K562 (cell line): ENCODE measurements around the gene CNNM4. TPM values are rescaled to one million over a fixed set of nuclear protein-coding genes. Genes with fewer than 3 reads are reported as not detected.

Source experiments
- BRCA1 ChIP-seq, 2 experiments: fragments of 450-650 bp in 1 of 2; sonication (generic) in 1 of 2; formaldehyde crosslinking in 1 of 2; IDR thresholded peaks; 2 replicates each; pipeline versions ENCODE4 v1.5.0 to v1.6.1; 2017 to 2020; ENCODE audit warnings: mild to moderate bottlenecking in 1 of 2, missing genetic modification reagents in 1 of 2
- DIDO1 ChIP-seq: fragments of 450-650 bp; IDR thresholded peaks from 2 replicates; pipeline ENCODE4 v1.6.1; 2016; ENCODE audit warnings: low read depth, missing biosample characterization, missing genetic modification characterization
- ETV1 ChIP-seq: fragments of 450-650 bp; conservative IDR thresholded peaks from 2 replicates; pipeline ENCODE4 v1.6.1; 2016; ENCODE audit warnings: missing genetic modification characterization, control low read depth, low read depth, missing compliant biosample characterization
- HIVEP1 ChIP-seq: fragments of 250-450 bp; sonication (Bioruptor Pico); IDR thresholded peaks from 2 replicates; pipeline ENCODE4 v1.4.0; 2020; ENCODE audit warnings: mild to moderate bottlenecking
- HNRNPL ChIP-seq: fragments of 200-400 bp; formaldehyde crosslinking; IDR thresholded peaks from 2 replicates; pipeline ENCODE4 v1.6.1; 2017; ENCODE audit warnings: low read depth, mild to moderate bottlenecking, low read length
- KAT7 ChIP-seq: sonication (generic); formaldehyde crosslinking; IDR thresholded peaks from 2 replicates; pipeline ENCODE4 v1.8.0; 2022; ENCODE audit warnings: missing genetic modification reagents, mild to moderate bottlenecking, borderline replicate concordance
- RBM15 ChIP-seq: fragments of 200-400 bp; formaldehyde crosslinking; IDR thresholded peaks from 2 replicates; pipeline ENCODE4 v1.6.1; 2018; ENCODE audit warnings: mild to moderate bottlenecking, low read length, moderate library complexity; ENCODE audit not compliant: insufficient read depth
- SLC30A9 ChIP-seq: fragments of 250-450 bp; sonication (Bioruptor Pico); IDR thresholded peaks from 2 replicates; pipeline ENCODE4 v1.8.0; 2022; ENCODE audit warnings: mild to moderate bottlenecking, moderate library complexity
- SRF ChIP-seq, 2 experiments: fragments of 250-450, 450-650 bp in 1 of 2; sonication (Bioruptor Pico) in 1 of 2; sonication (generic) in 1 of 2; formaldehyde crosslinking; IDR thresholded peaks; 2 replicates each; pipeline versions ENCODE4 v1.5.0 to v1.5.1; 2020 to 2022; ENCODE audit warnings: mild to moderate bottlenecking in 1 of 2, missing genetic modification reagents in 1 of 2
- ZKSCAN1 ChIP-seq: fragments of 150-350 bp; IDR thresholded peaks from 2 replicates; pipeline ENCODE4 v1.6.1; 2016; ENCODE audit warnings: low read depth, low read length
- ZNF57 ChIP-seq: fragments of 450-650 bp; formaldehyde crosslinking; IDR thresholded peaks from 2 replicates; pipeline ENCODE4 v1.4.0; 2020; ENCODE audit warnings: mild to moderate bottlenecking, moderate library complexity
- microRNA counts: library from miRNA; unstranded; fragments of <30 nt; microRNA quantifications from one replicate; lab custom pipeline; 2016
- microRNA-seq: library from miRNA; unstranded; fragments of <30 nt; microRNA quantifications from one replicate; pipeline ENCODE4, GENCODE V29; 2018; ENCODE audit warnings: borderline microRNAs expressed
- polyA plus RNA-seq, 8 experiments: library from polyadenylated mRNA; depleted of rRNA in 4 of 8; stranded (reverse) in 5 of 8; unstranded in 3 of 8; fragments of >200 nt; fragmentation: Nextera tagmentation in 2 of 8; fragmentation: Illumina TruSeq in 1 of 8; extraction: Ambion mirVana in 2 of 8; extraction: Trizol in 1 of 8; gene quantifications; 2 replicates each; pipeline versions ENCODE4 v1.2.1 to v1.2.3, GENCODE V29; 2011 to 2014; ENCODE audit warnings: inconsistent platforms in 1 of 8, missing spikeins in 1 of 8
- small RNA-seq: library from RNA; depleted of rRNA; stranded (forward); fragments of <200 nt; gene quantifications from one replicate; pipeline ENCODE3, GENCODE V24; 2014
- total RNA-seq, 7 experiments: library from RNA; depleted of rRNA in 6 of 7; stranded (reverse); fragments of >200 nt in 6 of 7; fragmentation: Illumina TruSeq in 2 of 7; extraction: Trizol in 2 of 7; gene quantifications; 2 replicates each; pipeline versions ENCODE4 v1.2.1 to v1.2.3, GENCODE V29; 2011 to 2021; ENCODE audit warnings: low replicate concordance in 1 of 7

Gene CNNM4
- total and polyA plus RNA-seq, 9 of the 15 experiments (the other 6 are each of a cell fraction or from before 2014, with no cell fraction given), result 0.96 to 6.3 (median 2.8) TPM

DNA sequence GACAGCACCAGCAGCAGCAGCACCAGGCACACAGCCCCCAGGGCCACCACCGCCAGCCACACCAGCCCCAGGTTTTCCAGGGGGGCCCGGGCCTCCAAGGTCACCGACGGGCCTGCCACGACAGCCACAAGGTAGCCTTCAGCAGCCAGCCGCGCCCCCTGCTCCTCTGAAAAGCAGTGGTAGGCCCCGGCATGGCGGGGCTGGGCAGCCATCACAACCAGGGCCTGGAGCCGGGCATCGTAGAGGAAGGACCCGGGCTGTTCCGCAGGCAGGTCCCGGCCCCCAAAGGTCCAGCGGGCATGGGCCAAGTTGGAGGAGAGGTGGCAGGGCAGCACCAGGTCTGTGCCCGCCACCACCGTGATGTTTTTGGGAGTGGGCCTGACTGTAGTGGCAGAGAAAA lies 100.4 kb downstream of the CNNM4 start (continued):
- no peak for TF ChIP-seq BRCA1 (IDR thresholded peaks at IDR 0.05)
- TF ChIP-seq BRCA1 (CRISPR knock-in tag; IDR thresholded peaks at IDR 0.05), result no peak
- no peak for TF ChIP-seq SRF (CRISPR knock-in tag; IDR thresholded peaks at IDR 0.05)
- TF ChIP-seq HNRNPL, result 0 out of 2 replicates have a peak, but pooled peaks have one; percentile 18
- TF ChIP-seq ZNF57 (CRISPR knock-in tag), result no peak
- TF ChIP-seq ETV1 (tag), result no peak
- no peak for TF ChIP-seq SLC30A9 (CRISPR knock-in tag)
- no peak for TF ChIP-seq KAT7 (CRISPR knock-in tag)
- TF ChIP-seq DIDO1 (tag), result no peak
- TF ChIP-seq RBM15, result no peak
- TF ChIP-seq ZKSCAN1, result no peak
- no peak for TF ChIP-seq HIVEP1 (CRISPR knock-in tag)

MicroRNAs within 50 kb of the gene (microRNA counts, 767-probe panel; counts per million panel counts)
- microRNA hsa-miR-3127-5p (lab: Ali Mortazavi, UCI), result 499 counts per million, percentile 9 among the panel's probes with 10 or more counts

Small RNA genes within 50 kb of the gene (microRNA-seq; reads per million reads assigned to microRNA genes)
- gene MIR3127, result 2.0 reads per million, percentile 27 among the genes with 10 or more reads in this experiment

Small RNA genes within 50 kb of the gene (small RNA-seq; reads per million reads assigned to genes)
- gene MIR3127, result 0.55 reads per million, percentile 28 among the genes with 10 or more reads in this experiment

Other genes with a start within 250 kb of the CNNM4 start
Only the 7 nearest of the 9 such genes appear.
- gene KANSL3, start 122.6 kb upstream of the CNNM4 start, total RNA-seq (2014; rRNA removed), result 32.8 and 34.4 TPM in 2 replicates
- gene KANSL3, start 122.6 kb upstream of the CNNM4 start, total RNA-seq (2014; rRNA removed; fragmentation: Illumina TruSeq; extraction: Trizol), result 25.5 and 29.1 TPM in 2 replicates
- gene KANSL3, start 122.6 kb upstream of the CNNM4 start, total RNA-seq (2015; rRNA removed; fragmentation: Illumina TruSeq; extraction: Trizol), result 30.0 and 31.1 TPM in 2 replicates
- 43.7 and 46.2 TPM in 2 replicates for gene KANSL3, start 122.6 kb upstream of the CNNM4 start, total RNA-seq (2021)
- gene KANSL3, start 122.6 kb upstream of the CNNM4 start, polyA plus RNA-seq (2011; rRNA removed), result 27.1 and 35.5 TPM in 2 replicates
- gene KANSL3, start 122.6 kb upstream of the CNNM4 start, polyA plus RNA-seq (2014; fragmentation: Illumina TruSeq; extraction: Trizol), result 33.8 and 36.5 TPM in 2 replicates
- 10 to 100 TPM; 11.3 to 20.1 TPM for gene KANSL3, start 122.6 kb upstream of the CNNM4 start, polyA plus RNA-seq (2014; fragmentation: Nextera tagmentation; extraction: Ambion mirVana)
- 27.9 and 31.3 TPM in 2 replicates for gene KANSL3, start 122.6 kb upstream of the CNNM4 start, polyA plus RNA-seq (2014; rRNA removed)
- gene FER1L5, start 118.1 kb upstream of the CNNM4 start, total RNA-seq (2014; rRNA removed), result not detected in 2 replicates
- not detected in 2 replicates for gene FER1L5, start 118.1 kb upstream of the CNNM4 start, total RNA-seq (2014; rRNA removed; fragmentation: Illumina TruSeq; extraction: Trizol)
- not detected in 2 replicates for gene FER1L5, start 118.1 kb upstream of the CNNM4 start, total RNA-seq (2015; rRNA removed; fragmentation: Illumina TruSeq; extraction: Trizol)
- not detected in 2 replicates for gene FER1L5, start 118.1 kb upstream of the CNNM4 start, total RNA-seq (2021)
- gene FER1L5, start 118.1 kb upstream of the CNNM4 start, polyA plus RNA-seq (2011; rRNA removed), result 0.01 TPM in 1 of 2 replicates, not detected in the other
- gene FER1L5, start 118.1 kb upstream of the CNNM4 start, polyA plus RNA-seq (2014; fragmentation: Illumina TruSeq; extraction: Trizol), result not detected in 2 replicates
- under 1 TPM; 0.01 TPM for gene FER1L5, start 118.1 kb upstream of the CNNM4 start, polyA plus RNA-seq (2014; fragmentation: Nextera tagmentation; extraction: Ambion mirVana)
- gene FER1L5, start 118.1 kb upstream of the CNNM4 start, polyA plus RNA-seq (2014; rRNA removed), result not detected in 2 replicates
- 7.2 and 11.0 TPM in 2 replicates for gene LMAN2L, start 20.8 kb upstream of the CNNM4 start, total RNA-seq (2014; rRNA removed)
- 10.0 and 10.8 TPM in 2 replicates for gene LMAN2L, start 20.8 kb upstream of the CNNM4 start, total RNA-seq (2014; rRNA removed; fragmentation: Illumina TruSeq; extraction: Trizol)
- gene LMAN2L, start 20.8 kb upstream of the CNNM4 start, total RNA-seq (2015; rRNA removed; fragmentation: Illumina TruSeq; extraction: Trizol), result 12.3 and 13.1 TPM in 2 replicates
- gene LMAN2L, start 20.8 kb upstream of the CNNM4 start, total RNA-seq (2021), result 9.2 and 9.8 TPM in 2 replicates
- 14.7 and 17.7 TPM in 2 replicates for gene LMAN2L, start 20.8 kb upstream of the CNNM4 start, polyA plus RNA-seq (2011; rRNA removed)
- gene LMAN2L, start 20.8 kb upstream of the CNNM4 start, polyA plus RNA-seq (2014; fragmentation: Illumina TruSeq; extraction: Trizol), result 10.2 and 12.5 TPM in 2 replicates
- 10 to 100 TPM; 24.4 to 37.7 TPM for gene LMAN2L, start 20.8 kb upstream of the CNNM4 start, polyA plus RNA-seq (2014; fragmentation: Nextera tagmentation; extraction: Ambion mirVana)
- 9.2 and 12.2 TPM in 2 replicates for gene LMAN2L, start 20.8 kb upstream of the CNNM4 start, polyA plus RNA-seq (2014; rRNA removed)
- 6.0 and 7.7 TPM in 2 replicates for gene CNNM3, start 55.4 kb downstream of the CNNM4 start, total RNA-seq (2014; rRNA removed)
- gene CNNM3, start 55.4 kb downstream of the CNNM4 start, total RNA-seq (2014; rRNA removed; fragmentation: Illumina TruSeq; extraction: Trizol), result 4.5 and 6.5 TPM in 2 replicates
- 5.6 and 7.6 TPM in 2 replicates for gene CNNM3, start 55.4 kb downstream of the CNNM4 start, total RNA-seq (2015; rRNA removed; fragmentation: Illumina TruSeq; extraction: Trizol)
- 16.9 TPM in 2 replicates for gene CNNM3, start 55.4 kb downstream of the CNNM4 start, total RNA-seq (2021)
- 5.7 and 10.6 TPM in 2 replicates for gene CNNM3, start 55.4 kb downstream of the CNNM4 start, polyA plus RNA-seq (2011; rRNA removed)
- 11.7 and 11.8 TPM in 2 replicates for gene CNNM3, start 55.4 kb downstream of the CNNM4 start, polyA plus RNA-seq (2014; fragmentation: Illumina TruSeq; extraction: Trizol)
- gene CNNM3, start 55.4 kb downstream of the CNNM4 start, polyA plus RNA-seq (2014; fragmentation: Nextera tagmentation; extraction: Ambion mirVana), result 1 to 10 TPM; 1.4 to 1.6 TPM
- 7.1 and 9.9 TPM in 2 replicates for gene CNNM3, start 55.4 kb downstream of the CNNM4 start, polyA plus RNA-seq (2014; rRNA removed)
- gene ANKRD23, start 83.1 kb downstream of the CNNM4 start, total RNA-seq (2014; rRNA removed), result 2.7 and 3.1 TPM in 2 replicates
- 1.8 and 2.0 TPM in 2 replicates for gene ANKRD23, start 83.1 kb downstream of the CNNM4 start, total RNA-seq (2014; rRNA removed; fragmentation: Illumina TruSeq; extraction: Trizol)
- gene ANKRD23, start 83.1 kb downstream of the CNNM4 start, total RNA-seq (2015; rRNA removed; fragmentation: Illumina TruSeq; extraction: Trizol), result 2.9 and 4.5 TPM in 2 replicates
- gene ANKRD23, start 83.1 kb downstream of the CNNM4 start, total RNA-seq (2021), result 2.8 and 4.1 TPM in 2 replicates
- 4.8 and 7.5 TPM in 2 replicates for gene ANKRD23, start 83.1 kb downstream of the CNNM4 start, polyA plus RNA-seq (2011; rRNA removed)
- gene ANKRD23, start 83.1 kb downstream of the CNNM4 start, polyA plus RNA-seq (2014; fragmentation: Illumina TruSeq; extraction: Trizol), result 2.7 and 3.1 TPM in 2 replicates
- under 1 TPM; 0.32 to 0.34 TPM for gene ANKRD23, start 83.1 kb downstream of the CNNM4 start, polyA plus RNA-seq (2014; fragmentation: Nextera tagmentation; extraction: Ambion mirVana)
- gene ANKRD23, start 83.1 kb downstream of the CNNM4 start, polyA plus RNA-seq (2014; rRNA removed), result 4.5 and 5.8 TPM in 2 replicates
- gene ANKRD39, start 97.1 kb downstream of the CNNM4 start, total RNA-seq (2014; rRNA removed), result 33.1 and 50.4 TPM in 2 replicates
- 5.7 and 8.2 TPM in 2 replicates for gene ANKRD39, start 97.1 kb downstream of the CNNM4 start, total RNA-seq (2014; rRNA removed; fragmentation: Illumina TruSeq; extraction: Trizol)
- gene ANKRD39, start 97.1 kb downstream of the CNNM4 start, total RNA-seq (2015; rRNA removed; fragmentation: Illumina TruSeq; extraction: Trizol), result 21.2 and 21.9 TPM in 2 replicates
- 29.8 and 31.2 TPM in 2 replicates for gene ANKRD39, start 97.1 kb downstream of the CNNM4 start, total RNA-seq (2021)
- 23.8 and 33.3 TPM in 2 replicates for gene ANKRD39, start 97.1 kb downstream of the CNNM4 start, polyA plus RNA-seq (2011; rRNA removed)
- gene ANKRD39, start 97.1 kb downstream of the CNNM4 start, polyA plus RNA-seq (2014; fragmentation: Illumina TruSeq; extraction: Trizol), result 15.0 and 22.7 TPM in 2 replicates
- gene ANKRD39, start 97.1 kb downstream of the CNNM4 start, polyA plus RNA-seq (2014; fragmentation: Nextera tagmentation; extraction: Ambion mirVana), result 10 to 100 TPM; 16.7 to 26.0 TPM
- 28.1 and 48.3 TPM in 2 replicates for gene ANKRD39, start 97.1 kb downstream of the CNNM4 start, polyA plus RNA-seq (2014; rRNA removed)
- gene SEMA4C, start 109.2 kb downstream of the CNNM4 start, total RNA-seq (2014; rRNA removed), result 28.8 and 35.6 TPM in 2 replicates
- gene SEMA4C, start 109.2 kb downstream of the CNNM4 start, total RNA-seq (2014; rRNA removed; fragmentation: Illumina TruSeq; extraction: Trizol), result 7.3 and 9.5 TPM in 2 replicates
- gene SEMA4C, start 109.2 kb downstream of the CNNM4 start, total RNA-seq (2015; rRNA removed; fragmentation: Illumina TruSeq; extraction: Trizol), result 23.9 and 24.6 TPM in 2 replicates
- gene SEMA4C, start 109.2 kb downstream of the CNNM4 start, total RNA-seq (2021), result 45.2 and 54.4 TPM in 2 replicates
- 59.7 and 110 TPM in 2 replicates for gene SEMA4C, start 109.2 kb downstream of the CNNM4 start, polyA plus RNA-seq (2011; rRNA removed)
- 21.8 and 29.4 TPM in 2 replicates for gene SEMA4C, start 109.2 kb downstream of the CNNM4 start, polyA plus RNA-seq (2014; fragmentation: Illumina TruSeq; extraction: Trizol)
- gene SEMA4C, start 109.2 kb downstream of the CNNM4 start, polyA plus RNA-seq (2014; fragmentation: Nextera tagmentation; extraction: Ambion mirVana), result under 1 TPM; 0.32 to 0.89 TPM
- gene SEMA4C, start 109.2 kb downstream of the CNNM4 start, polyA plus RNA-seq (2014; rRNA removed), result 35.5 and 36.2 TPM in 2 replicates